ENCODE measurements around the gene TMEM151B. TPM values are rescaled to one million over a fixed set of nuclear protein-coding genes. Genes with fewer than 3 reads are reported as not detected.
"Not testable (repeated sequence)": the region's sequence is repeated elsewhere in the genome, so short reads cannot be mapped to it uniquely, and the experiment has no call there.

Gene TMEM151B
- total RNA-seq, 1 donor from 2014 or later = not detected

- ChIA-PET CTCF (no interaction called here), POLR2A (no interaction called here)
- no peak for TF ChIP-seq CTCF (IDR thresholded peaks at IDR 0.05)
- no peaks in the 10 kb centered on the region for H3K36me3 Mint-ChIP-seq (ENCODE audit: low read depth)
- peaks cover 30% of the 10 kb centered on the region for H3K27me3 Mint-ChIP-seq
- no peaks in the 10 kb centered on the region for H3K4me1 Mint-ChIP-seq
- no peak overlapping the region for H3K27ac Mint-ChIP-seq
- intact Hi-C loops (cut with micrococcal nuclease) = no loop called here
- H3K4me3 Mint-ChIP-seq = no peak overlapping the region
- ATAC-seq (ENCODE audit: low read depth) = no peak
- no peaks in the 10 kb centered on the region for H3K9me3 Mint-ChIP-seq
- DNase-seq = no peak
These were observed 51.0 kb downstream of the TMEM151B start for GRCh38 chr6:44321210-44321609.

GRCh38 chr6:44327096-44327495 is 56.8 kb downstream of the TMEM151B start:
- ATAC-seq (ENCODE audit: low read depth) (no peak), DNase-seq (no peak)
- ChIA-PET POLR2A (no interaction called here), CTCF (no interaction called here)
- no peak overlapping the region for H3K27ac Mint-ChIP-seq
- H3K4me1 Mint-ChIP-seq = no peaks in the 10 kb centered on the region
- H3K27me3 Mint-ChIP-seq = peaks cover 12% of the 10 kb centered on the region
- intact Hi-C loops (cut with micrococcal nuclease) = no loop called here
- H3K4me3 Mint-ChIP-seq = no peak overlapping the region
- TF ChIP-seq CTCF (IDR thresholded peaks at IDR 0.05) = no peak
- H3K36me3 Mint-ChIP-seq (ENCODE audit: low read depth) = no peaks in the 10 kb centered on the region
- H3K9me3 Mint-ChIP-seq = no peaks in the 10 kb centered on the region

- DNase-seq (no peak), ATAC-seq (ENCODE audit: low read depth) (no peak)
- TF ChIP-seq CTCF (IDR thresholded peaks at IDR 0.05) = no peak
- Mint-ChIP-seq H3K36me3 (ENCODE audit: low read depth) (no peaks in the 10 kb centered on the region), H3K4me1 (no peaks in the 10 kb centered on the region), H3K9me3 (no peaks in the 10 kb centered on the region), H3K27me3 (peaks cover 17% of the 10 kb centered on the region), H3K4me3 (no peak overlapping the region), H3K27ac (no peak overlapping the region)
- intact Hi-C loops (cut with micrococcal nuclease) = no loop called here
- ChIA-PET CTCF (no interaction called here), POLR2A (no interaction called here)
These were observed 57.5 kb downstream of the TMEM151B start for GRCh38 chr6:44327760-44328159.

GRCh38 chr6:44328203-44328602 is 58.0 kb downstream of the TMEM151B start:
- ATAC-seq (ENCODE audit: low read depth); H3K4me3 Mint-ChIP-seq; H3K9me3 Mint-ChIP-seq; intact Hi-C loops (cut with micrococcal nuclease); CTCF ChIA-PET; DNase-seq; H3K4me1 Mint-ChIP-seq; H3K36me3 Mint-ChIP-seq (ENCODE audit: low read depth); POLR2A ChIA-PET; H3K27ac Mint-ChIP-seq: not testable (repeated sequence)
- peaks cover 17% of the 10 kb centered on the region for H3K27me3 Mint-ChIP-seq

GRCh38 chr6:44329858-44330257 is 59.6 kb downstream of the TMEM151B start:
- no peaks in the 10 kb centered on the region for H3K4me1 Mint-ChIP-seq
- H3K9me3 Mint-ChIP-seq = no peaks in the 10 kb centered on the region
- intact Hi-C loops (cut with micrococcal nuclease) = no loop called here
- peaks cover 17% of the 10 kb centered on the region for H3K27me3 Mint-ChIP-seq
- no peak for TF ChIP-seq CTCF (IDR thresholded peaks at IDR 0.05)
- no peaks in the 10 kb centered on the region for H3K36me3 Mint-ChIP-seq (ENCODE audit: low read depth)
- no peak overlapping the region for H3K27ac Mint-ChIP-seq
- POLR2A ChIA-PET = no interaction called here
- no peak overlapping the region for H3K4me3 Mint-ChIP-seq
- ATAC-seq (ENCODE audit: low read depth) (no peak), DNase-seq (no peak)
- CTCF ChIA-PET = interaction anchor here (1.1 kb wide), 1 partner anchor 8 kb away, joined by 3 read pairs; no protein-coding TSS in a partner anchor

GRCh38 chr6:44332585-44332984 is 62.3 kb downstream of the TMEM151B start:
- H3K36me3 Mint-ChIP-seq (ENCODE audit: low read depth) = no peaks in the 10 kb centered on the region
- intact Hi-C loops (cut with micrococcal nuclease) = no loop called here
- H3K27me3 Mint-ChIP-seq = peaks cover 17% of the 10 kb centered on the region
- H3K27ac Mint-ChIP-seq = no peak overlapping the region
- ChIA-PET CTCF (no interaction called here), POLR2A (no interaction called here)
- no peak overlapping the region for H3K4me3 Mint-ChIP-seq
- no peak for TF ChIP-seq CTCF (IDR thresholded peaks at IDR 0.05)
- no peak for ATAC-seq (ENCODE audit: low read depth)
- no peaks in the 10 kb centered on the region for H3K4me1 Mint-ChIP-seq
- DNase-seq = no peak
- H3K9me3 Mint-ChIP-seq = no peaks in the 10 kb centered on the region
